Hindlimb muscle (tissue), 1 donor: ENCODE results near the gene THYN1. TPM values are rescaled to one million over a fixed set of nuclear protein-coding genes. Genes with fewer than 3 reads are reported as not detected.
"Not testable (repeated sequence)": the region's sequence is repeated elsewhere in the genome, so short reads cannot be mapped to it uniquely, and the experiment has no call there.

Source experiments
- DNase-seq: peaks from one replicate; pipeline ENCODE4 v3.0.0-alpha.2; 2013
- polyA plus RNA-seq: library from polyadenylated mRNA; unstranded; fragments of 120-200 nt; gene quantifications from one replicate; pipeline ENCODE4 v1.2.1, GENCODE V29; 2013; ENCODE audit not compliant: insufficient read length

The THYN1 gene
- polyA plus RNA-seq, 1 donor = 31.9 TPM

DNA sequence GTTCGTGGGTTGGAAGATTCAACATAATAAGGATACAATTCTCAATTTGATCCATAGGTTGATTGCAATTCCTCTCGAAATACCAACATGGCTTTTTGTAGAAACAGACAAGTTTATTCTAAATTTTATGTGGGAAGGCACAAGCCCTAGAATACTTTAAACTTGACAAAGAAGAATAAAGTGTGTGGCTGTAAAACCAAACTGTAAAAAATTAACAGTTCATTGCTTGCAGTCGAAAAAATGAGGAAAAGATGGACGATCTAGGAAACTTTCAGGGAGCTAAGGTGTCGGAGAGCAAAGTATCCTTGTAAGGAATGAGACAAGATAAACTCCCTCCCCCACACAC is 22.0 kb upstream of the THYN1 start:
- DNase-seq = no peak

DNA sequence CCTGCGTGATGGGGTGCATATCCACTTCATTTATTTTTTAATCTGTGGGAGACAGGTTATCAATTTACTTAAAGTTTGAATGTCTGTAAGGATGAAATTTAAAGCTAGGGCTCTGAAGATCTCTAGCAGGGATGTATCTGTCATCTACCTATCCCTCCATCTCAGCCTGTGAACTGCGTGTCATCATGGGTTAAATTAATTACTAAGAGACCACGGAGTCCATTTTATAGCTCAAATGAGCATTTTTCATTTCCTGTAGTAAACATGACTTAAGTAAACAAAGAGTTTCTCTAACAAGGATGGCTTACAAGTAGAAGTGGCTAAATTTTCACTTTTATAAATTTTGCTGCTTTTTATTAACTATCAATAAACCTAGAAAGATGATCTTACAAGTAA is 20.2 kb upstream of the THYN1 start:
- no peak for DNase-seq

DNA sequence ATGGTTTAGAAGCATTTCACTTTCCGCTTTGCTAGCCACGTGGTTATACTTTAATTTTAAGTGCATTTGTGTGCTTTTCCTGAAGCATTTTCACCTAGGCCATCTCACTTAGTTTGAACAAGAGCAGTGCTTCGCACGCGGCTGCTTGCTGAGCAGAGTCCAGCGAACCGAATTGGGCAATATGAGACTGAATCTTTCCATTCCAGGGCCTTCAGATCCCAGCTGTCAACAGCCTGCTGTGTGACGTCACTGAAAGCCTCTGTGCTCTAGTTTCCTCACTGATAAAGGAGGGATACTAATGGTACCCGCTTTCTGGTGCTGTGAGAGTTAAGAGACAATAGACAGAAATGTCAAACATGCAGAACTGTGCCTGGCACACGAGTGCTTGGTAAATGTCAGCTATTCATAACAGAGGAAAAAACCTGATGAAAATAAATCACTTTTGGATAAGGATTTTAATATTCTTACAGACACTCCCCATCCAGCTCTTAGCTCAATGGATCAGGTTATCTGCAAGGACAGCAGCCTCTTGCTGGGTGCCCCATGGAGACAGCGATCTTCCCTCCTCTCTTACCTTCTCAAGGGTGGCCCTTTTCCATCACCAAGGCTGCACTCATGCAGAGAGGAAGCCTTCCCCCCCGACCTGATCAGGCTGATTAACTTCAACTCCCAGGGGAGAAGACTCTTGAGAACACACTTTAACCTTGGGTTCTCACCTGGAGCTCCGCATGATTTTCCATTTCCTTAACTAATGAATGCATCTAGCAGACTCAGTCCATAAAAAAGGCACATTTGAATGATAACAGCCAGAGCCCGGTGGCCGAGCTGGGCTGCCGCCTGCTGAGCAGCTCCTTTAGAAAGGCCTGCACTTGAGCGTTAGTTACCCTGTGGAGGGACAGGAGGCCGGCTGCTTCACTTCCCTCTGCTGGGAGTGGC is 19.5 kb upstream of the THYN1 start:
- no peak for DNase-seq

DNA sequence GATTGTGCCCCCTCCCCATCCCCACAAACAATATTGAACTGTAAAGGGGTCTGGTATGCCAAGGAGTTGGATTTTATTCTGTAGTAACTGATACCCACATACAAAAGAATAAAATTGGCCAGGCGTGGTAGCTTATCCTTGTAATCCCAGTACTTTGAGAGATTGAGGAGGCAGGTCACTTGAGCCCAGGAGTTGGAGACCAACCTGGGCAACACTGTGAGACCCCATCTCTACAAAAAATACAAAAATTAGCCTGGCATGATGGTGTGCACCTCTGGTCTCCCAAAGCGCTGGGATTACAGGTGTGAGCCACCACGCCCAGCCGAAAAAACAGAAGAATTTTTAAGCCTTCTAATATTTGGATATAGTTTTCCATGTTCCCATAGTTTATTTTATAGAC is 18.8 kb upstream of the THYN1 start:
- no peak for DNase-seq

DNA sequence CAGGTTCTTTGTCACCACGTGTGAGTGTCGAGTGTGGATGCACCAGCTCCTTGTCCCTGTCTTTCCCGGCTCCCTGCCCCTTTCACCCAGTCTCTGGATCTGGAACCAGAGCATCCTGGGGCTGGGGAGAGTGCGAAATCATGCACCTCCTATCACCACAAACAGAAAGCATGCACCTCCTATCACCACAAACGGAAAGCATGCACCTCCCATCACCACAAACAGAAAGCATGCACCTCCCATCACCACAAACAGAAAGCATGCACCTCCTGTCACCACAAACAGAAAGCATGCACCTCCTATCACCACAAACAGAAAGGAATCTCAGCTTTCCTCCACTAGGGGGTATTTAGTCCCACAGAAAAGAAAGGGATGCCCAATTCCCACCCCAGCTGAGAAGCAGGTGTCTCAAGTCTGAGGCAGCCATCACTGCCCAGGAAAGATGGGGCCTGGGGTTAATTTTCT is 17.1 kb upstream of the THYN1 start:
- no peak for DNase-seq

DNA sequence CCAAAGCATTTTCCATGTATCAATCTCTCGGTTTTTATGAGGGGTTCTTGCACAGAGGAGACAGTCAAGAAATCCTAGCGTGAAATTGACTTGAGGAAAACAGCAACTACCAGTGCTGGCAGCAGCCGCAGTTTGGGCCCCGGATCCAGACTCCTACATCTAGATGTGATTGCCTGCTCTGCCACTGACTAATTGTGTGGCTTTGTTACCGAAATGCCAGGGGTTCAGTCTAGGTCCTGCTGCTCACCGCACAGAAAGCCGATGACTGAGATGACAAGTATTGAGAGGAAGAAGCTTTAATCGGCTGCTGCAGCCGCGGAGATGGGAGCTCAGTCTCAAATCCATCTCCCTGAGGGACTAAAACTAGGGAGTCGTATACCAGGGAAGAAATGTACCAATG is 14.8 kb upstream of the THYN1 start:
- no peak for DNase-seq

DNA sequence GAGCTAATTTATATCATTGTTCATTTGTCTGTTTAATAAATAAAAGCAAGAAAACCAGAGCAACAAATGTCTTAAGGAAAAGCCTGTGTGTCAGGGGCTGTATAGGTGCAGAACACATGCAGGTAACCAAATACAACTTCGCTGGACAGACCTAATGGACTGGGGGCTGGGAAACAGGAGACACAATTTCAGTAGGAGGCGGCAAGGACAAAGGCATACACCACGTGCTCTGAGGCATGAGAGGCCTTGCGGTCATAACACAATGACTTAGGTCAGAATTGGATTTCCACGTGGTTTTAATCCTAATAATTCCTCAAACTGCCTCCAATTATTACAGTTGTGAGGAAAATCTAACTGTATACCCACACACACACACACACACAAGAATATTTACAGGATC is 14.3 kb upstream of the THYN1 start:
- no peak for DNase-seq

DNA sequence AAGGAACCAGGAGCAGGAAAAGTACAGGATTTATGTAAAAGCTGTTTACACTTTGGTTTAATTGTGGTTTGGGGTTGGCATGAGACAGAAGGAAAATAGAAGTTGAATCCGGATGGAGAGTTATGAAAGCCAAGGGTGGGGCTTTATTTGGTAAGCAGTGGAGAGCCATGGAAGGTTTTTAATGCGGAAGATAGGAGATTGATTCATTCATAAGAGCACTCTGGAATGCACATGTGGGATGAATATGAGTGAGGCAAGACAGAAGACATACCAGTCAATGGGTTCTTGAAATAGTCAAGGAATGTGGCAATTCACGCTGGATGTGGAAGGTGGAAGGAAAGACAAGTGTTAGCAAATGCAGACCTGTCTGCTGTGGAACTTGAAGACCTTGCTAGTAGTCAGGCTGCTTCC is 13.7 kb upstream of the THYN1 start:
- no peak for DNase-seq

DNA sequence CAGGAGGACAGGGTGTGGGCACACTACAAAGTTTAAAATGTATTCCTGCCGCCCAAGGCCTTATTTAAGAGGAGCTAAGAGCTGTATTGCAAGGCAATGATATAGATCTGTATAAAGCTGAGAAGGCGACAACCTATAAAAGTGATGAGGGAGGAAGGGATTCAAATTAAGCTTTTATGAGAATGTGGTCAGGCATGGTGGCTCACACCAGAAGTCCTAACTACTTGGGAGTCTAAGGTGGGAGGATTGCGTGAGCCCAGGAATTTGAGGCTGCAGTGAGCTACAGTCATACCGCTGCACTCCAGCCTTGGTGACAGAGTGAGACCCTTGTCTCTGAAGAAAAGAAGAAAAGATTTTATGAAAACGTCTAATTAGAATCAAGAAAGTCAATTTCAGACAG is 13.3 kb upstream of the THYN1 start:
- no peak for DNase-seq

DNA sequence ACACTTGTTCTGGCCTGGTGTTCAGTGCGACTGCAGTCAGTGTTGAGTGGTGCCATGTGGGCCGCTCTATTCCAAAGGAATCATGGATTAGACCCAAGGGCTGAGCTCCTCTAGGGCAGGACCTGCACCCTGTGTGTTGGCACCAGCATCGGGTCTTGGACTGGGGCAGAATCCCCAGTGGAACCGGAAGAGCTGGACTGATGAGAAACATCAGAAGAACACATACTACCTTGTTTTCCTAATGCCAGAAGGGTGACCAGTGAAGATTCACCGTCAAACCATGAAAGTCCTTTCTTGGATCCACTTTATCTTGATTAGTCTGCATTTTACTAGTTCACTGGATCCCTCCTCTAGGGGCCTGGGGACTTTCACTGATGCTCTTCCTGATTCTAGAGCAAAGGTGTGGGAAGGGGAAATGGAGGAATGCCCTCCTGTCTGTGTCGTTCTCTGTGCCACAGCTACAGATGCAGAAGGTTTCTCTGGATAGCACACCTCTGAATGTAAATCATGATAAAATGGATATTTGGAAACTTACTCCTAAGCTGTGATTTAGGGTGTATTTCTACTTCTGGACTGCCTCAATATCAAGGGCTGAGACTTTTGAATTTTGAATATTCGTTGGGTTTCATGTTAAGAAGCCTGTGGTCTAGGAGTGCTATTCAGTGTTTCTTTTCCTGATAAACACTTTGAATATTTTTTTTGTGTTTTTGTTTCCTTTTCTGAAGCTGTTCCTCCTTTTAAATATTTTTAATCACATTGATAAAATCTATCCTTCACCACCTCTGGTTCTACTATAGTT is 12.0 kb upstream of the THYN1 start:
- DNase-seq = no peak

DNA sequence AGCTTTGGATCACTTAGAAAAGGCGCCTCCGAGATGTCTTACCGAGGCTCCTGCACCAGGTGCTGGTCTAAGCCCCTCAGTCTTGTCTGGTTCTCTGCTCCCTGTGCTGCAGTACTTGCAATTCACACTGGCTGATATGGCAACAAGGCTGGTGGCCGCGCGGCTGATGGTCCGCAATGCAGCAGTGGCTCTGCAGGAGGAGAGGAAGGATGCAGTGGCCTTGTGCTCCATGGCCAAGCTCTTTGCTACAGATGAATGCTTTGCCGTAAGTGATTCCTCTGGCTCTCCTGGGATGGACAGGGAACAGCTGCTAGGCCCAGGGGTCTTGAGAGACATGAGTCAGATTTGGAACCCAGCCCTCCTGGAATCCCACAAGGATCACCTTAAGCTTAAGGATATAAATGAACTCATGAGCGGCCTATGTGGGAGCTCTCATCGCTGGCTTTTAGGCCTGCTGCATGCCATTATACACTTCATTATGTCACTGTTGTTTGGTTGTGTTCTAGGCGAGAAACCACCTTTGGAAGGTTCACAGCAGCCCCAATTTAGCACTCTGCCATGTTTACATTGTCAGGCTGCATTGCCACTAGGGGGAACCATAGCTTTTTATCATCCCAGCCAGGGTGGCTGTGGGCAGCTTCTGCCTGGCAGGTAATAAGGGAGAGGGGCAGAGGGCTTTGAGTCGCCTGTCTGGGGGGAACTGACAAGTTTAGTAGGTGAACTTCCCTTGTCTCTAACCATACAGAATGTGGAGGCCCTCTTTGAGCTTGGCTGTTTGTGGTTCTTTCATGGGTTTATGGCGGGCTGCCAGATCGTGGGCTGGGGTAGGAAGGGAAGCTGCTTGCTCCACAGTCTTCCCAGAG is 8.7 kb upstream of the THYN1 start:
- DNase-seq = no peak

DNA sequence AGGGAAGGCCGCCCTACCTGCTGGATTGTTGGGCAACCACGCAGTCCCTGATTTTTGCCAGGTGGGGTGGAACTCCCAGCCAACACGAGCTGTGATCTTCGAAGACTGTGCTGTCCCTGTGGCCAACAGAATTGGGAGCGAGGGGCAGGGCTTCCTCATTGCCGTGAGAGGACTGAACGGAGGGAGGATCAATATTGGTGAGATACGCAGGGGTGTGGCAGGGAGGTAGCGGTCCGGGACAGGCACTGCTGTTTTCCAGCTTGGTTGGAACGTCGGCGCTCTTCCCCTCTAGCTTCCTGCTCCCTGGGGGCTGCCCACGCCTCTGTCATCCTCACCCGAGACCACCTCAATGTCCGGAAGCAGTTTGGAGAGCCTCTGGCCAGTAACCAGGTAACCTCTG is 7.8 kb upstream of the THYN1 start:
- DNase-seq = no peak

DNA sequence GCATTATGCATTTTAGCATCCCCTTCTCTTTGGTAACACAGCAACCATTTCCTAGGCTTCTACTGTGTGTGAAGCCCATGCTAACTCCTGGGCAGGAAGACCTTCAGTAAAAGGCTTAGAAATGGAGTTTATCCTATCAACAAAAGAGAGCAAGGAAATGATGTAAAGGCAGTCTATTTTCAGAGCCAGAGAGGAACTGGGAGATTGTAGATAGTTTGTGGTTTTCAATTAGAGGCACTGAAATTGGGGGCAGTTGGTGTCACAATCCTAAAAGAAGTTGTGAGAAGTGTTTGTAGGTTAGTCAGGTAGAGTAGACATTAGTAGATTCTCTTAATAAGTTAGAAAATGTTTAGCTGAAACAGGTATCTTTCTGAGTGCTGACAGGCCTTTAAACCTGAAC is 7.4 kb upstream of the THYN1 start:
- no peak for DNase-seq

DNA sequence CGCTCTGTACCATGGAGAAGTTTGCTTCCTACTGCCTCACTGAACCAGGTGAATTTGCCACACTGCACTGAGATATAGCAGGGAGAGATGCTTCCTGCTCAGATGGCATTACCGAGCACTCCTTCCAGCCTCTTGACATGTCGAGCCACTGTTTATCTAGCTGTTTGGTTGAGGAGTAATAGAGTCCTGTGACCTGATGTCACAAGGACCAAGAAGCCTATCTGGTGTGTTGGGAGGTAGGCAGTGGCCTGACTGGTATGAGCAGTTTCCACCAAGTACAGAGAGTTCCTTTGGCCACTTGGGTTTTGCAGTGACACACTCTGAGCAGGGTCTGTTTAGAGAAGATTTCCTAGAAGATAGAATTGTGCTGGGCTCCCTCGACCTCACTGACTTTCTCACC is 5.4 kb upstream of the THYN1 start:
- DNase-seq = no peak

DNA sequence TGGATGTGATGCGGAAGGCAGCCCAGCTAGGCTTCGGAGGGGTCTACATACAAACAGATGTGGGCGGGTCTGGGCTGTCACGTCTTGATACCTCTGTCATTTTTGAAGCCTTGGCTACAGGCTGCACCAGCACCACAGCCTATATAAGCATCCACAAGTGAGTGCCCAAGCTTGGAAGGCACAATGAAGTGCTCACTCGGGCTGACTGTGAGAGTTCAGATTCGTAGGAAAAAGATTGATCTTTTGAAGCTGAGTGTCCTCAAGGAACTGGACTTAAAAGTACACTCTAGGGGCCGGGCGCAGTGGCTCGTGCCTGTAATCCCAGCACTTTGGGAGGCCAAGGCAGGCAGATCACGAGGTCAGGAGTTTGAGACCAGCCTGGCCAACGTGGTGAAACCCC is 3.9 kb upstream of the THYN1 start:
- DNase-seq = no peak

DNA sequence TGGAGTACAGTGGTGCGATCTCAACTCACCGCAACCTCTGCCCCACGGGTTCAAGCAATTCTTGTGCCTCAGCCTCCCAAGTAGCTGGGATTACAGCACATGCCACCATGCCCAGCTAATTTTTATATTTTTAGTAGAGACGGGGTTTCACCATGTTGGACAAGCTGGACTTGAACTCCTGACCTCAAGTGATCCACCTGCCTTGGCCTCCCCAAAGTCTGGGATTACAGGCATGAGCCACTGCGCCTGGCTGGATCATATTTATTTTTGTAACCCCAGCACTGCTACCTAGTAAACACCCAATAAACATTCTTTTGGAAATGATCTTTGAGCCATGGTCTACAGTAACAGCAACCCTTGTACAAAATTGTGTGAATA is 2.0 kb upstream of the THYN1 start:
- not testable (repeated sequence) for DNase-seq

DNA sequence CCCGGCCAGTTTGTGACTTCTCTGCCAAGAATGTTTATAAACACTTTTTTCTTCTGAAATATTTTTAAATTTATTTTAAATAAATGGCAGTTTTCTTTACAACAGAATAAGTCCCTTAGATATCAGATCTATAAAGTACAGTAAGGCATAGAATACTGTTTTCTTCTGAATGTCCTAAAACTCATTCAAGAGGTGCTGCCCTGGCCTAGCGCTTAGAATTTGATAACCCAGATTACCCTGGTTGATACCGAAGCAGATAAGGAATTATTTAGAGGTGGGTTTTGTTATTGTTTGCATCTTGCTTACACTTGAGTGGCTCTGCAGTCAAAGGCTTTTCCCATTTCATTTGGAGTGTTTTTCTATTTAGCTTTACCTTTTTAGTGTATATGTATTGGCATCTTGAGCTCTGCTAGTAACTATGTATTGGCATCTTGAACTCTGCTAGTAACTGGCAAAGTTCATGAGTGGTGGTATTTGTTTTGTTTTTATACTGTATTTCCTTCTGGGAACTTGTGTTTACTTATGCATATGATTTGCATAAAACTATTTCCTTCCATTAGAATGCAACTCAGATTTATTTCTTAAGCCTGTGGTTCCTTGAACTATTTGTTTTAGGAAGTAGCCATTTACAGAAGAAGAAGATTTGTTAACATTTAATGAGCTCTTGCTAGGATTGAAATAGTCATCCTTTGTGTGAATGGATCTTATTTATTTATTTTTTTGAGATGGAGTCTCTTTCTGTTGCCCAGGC is 1.5 kb upstream of the THYN1 start:
- no peak for DNase-seq

DNA sequence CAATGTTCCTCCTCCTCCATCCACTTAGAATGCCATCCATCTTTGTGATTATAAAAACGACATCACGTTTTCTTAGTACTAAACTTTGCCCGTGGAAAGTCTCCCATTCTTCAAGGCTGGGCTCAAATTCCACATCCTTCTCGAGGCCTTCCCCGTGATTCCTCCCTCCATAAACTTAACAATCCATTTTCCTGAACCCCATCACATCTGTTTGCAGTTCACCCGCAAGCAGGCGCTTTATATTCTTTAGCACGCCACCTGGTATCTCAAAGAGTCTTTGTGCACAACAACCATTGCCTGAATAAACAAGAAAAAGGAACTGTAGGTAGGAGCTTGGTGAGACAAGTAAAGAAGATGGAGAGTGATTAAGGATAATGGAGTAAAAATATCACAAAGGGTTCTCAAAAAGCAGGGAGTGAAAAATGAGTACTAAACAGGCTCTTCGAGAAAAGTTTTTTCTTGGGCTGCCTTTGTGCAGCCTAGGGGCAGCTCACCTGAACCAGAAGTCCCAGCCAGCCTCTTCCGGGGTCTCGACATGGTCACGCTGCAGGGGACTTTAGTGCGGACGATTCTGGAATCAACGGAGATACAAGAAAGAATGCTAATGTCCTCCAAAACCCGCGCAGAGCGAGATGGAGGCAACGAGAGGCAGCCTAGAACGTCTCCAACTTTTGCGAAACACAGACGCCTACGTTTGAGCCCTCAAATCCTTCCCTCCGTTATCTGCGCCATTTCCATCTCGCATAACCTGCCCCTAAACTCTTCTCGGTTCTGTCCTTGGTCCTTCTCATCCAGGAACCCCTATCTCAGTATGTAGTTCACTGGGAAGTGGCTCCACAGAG is 585 bp downstream of the THYN1 start:
- DNase-seq = no peak

DNA sequence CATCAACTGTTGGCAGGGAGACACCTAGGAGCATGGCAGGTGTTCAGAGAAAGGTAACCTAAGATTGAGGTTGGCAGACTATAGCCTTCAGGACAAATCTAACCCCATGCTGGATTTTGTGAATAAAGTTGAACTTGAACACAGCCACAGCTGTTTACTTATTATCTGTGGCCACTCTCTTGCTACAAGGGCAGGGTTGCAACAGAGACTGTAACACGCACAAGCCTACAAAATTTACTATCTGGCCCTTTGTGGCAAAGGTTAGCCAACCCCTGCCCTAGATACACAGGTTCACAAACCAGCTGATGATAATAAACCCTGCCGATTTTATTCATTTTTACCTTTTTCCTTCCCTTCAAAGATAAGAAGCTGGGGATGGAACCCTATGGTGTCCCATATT is 2.5 kb downstream of the THYN1 start:
- DNase-seq = no peak

DNA sequence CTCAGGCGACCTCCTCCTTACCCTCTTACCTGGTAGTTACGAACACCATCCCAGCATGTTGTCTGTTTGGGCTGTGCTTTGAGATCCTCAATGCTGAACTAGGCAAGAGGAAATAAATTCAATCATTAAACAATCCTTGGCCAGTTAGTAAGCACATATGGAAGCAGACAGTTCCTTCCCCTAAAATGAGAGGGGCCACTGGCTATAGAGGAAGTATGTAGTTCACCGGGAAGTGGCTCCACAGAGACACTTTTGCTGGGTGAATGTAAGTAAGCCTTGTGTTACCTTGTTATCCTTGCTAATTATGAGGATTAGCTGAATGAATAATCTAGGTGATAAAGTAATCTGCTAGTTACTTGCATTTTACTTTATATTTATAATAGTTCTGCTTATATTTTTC is 2.9 kb downstream of the THYN1 start:
- DNase-seq = no peak

DNA sequence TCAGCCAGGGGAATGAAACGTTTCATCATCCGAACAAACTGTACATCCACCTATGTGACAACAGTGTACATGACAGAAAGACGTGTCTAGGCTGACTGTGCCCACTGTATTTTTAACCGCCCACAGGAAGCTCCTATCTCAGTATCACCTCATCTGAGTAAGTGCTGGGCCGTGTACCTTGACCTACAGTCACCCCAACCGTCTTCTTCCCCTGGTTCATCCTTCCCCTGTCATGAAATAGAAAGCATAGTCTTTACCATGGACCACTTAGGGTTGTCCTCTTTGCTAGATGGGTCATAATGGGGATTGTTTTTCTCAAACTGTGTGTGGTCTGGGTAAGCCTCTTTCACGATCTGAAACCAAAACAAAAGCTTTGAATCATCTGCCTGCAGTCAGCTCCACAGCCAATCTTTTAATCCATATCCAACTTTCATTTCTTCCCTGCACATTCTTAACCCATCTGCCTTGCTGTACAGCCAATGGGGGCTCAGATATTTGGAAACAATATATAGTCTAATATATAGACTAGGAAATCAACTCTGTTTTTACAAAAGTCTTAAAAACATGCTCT is 4.2 kb downstream of the THYN1 start:
- no peak for DNase-seq
